Activated T-cell treated with anti-CD3 and anti-CD28 coated beads, Interleukin-2, amount 50 U/mL, for 4 hours (primary cell): ENCODE measurements around the gene EFNB2. TPM values are rescaled to one million over a fixed set of nuclear protein-coding genes. Genes with fewer than 3 reads are reported as not detected.

Experiments used
- ATAC-seq, 2 donors: fragments of 200-7000 bp; cut with Tn5 transposase; one replicate each; pipeline ENCODE4 v1.10.0; 2021
- DNase-seq: peaks from one replicate; pipeline ENCODE4 v3.0.0-alpha.2; 2020
- H3K27me3 Mint-ChIP-seq: one replicate; pipeline ENCODE4 v1.8.0; 2021; ENCODE audit warnings: low read depth, mixed read lengths
- H3K36me3 Mint-ChIP-seq: one replicate; pipeline ENCODE4 v1.8.0; 2022; ENCODE audit warnings: mixed read lengths; ENCODE audit not compliant: insufficient read depth
- H3K4me1 Mint-ChIP-seq: one replicate; pipeline ENCODE4 v1.8.0; 2021; ENCODE audit warnings: low read depth, mixed read lengths
- H3K4me3 Mint-ChIP-seq: one replicate; pipeline ENCODE4 v1.8.0; 2021; ENCODE audit warnings: mild to moderate bottlenecking, moderate library complexity, mixed read lengths
- H3K9me3 Mint-ChIP-seq: one replicate; pipeline ENCODE4 v1.8.0; 2021; ENCODE audit warnings: mixed read lengths
- total RNA-seq, 3 donors: library from RNA; stranded (reverse); gene quantifications; one replicate each; pipeline ENCODE4 v1.2.1, GENCODE V29; 2021

EFNB2 gene
- total RNA-seq, 3 donors from 2014 or later = 0.22 to 0.30 (median 0.29) TPM

GRCh38 chr13:106561551-106562170, 26.2 kb upstream of the EFNB2 start:
- H3K4me3 Mint-ChIP-seq = peak overlapping the region; percentile 31
- DNase-seq = peak; percentile 28
- peaks cover 16% of the 10 kb centered on the region for H3K36me3 Mint-ChIP-seq
- no peaks in the 10 kb centered on the region for H3K27me3 Mint-ChIP-seq
- no peaks in the 10 kb centered on the region for H3K9me3 Mint-ChIP-seq
- H3K4me1 Mint-ChIP-seq = peaks cover 78% of the 10 kb centered on the region
- peak; percentile 81 to 86 for ATAC-seq

- no peaks in the 10 kb centered on the region for H3K9me3 Mint-ChIP-seq
- no peak for DNase-seq
- peak overlapping the region; percentile 31 for H3K4me3 Mint-ChIP-seq
- H3K27me3 Mint-ChIP-seq = no peaks in the 10 kb centered on the region
- peak; percentile 61 to 74 for ATAC-seq
- H3K36me3 Mint-ChIP-seq = peaks cover 22% of the 10 kb centered on the region
- H3K4me1 Mint-ChIP-seq = peaks cover 73% of the 10 kb centered on the region
Observed at GRCh38 chr13:106560821-106561220, 25.4 kb upstream of the EFNB2 start.

GRCh38 chr13:106558527-106558926, 23.1 kb upstream of the EFNB2 start:
- H3K36me3 Mint-ChIP-seq = peaks cover 42% of the 10 kb centered on the region
- ATAC-seq (no peak), DNase-seq (no peak)
- no peak overlapping the region for H3K4me3 Mint-ChIP-seq
- H3K27me3 Mint-ChIP-seq = no peaks in the 10 kb centered on the region
- no peaks in the 10 kb centered on the region for H3K9me3 Mint-ChIP-seq
- H3K4me1 Mint-ChIP-seq = peaks cover 60% of the 10 kb centered on the region

- no peak overlapping the region for H3K4me3 Mint-ChIP-seq
- H3K27me3 Mint-ChIP-seq = no peaks in the 10 kb centered on the region
- peaks cover 50% of the 10 kb centered on the region for H3K4me1 Mint-ChIP-seq
- no peaks in the 10 kb centered on the region for H3K9me3 Mint-ChIP-seq
- peaks cover 58% of the 10 kb centered on the region for H3K36me3 Mint-ChIP-seq
- ATAC-seq = no peak
- no peak for DNase-seq
Observed at GRCh38 chr13:106555631-106556328, 20.3 kb upstream of the EFNB2 start.

- Mint-ChIP-seq H3K4me3 (no peak overlapping the region), H3K27me3 (no peaks in the 10 kb centered on the region), H3K36me3 (peaks cover 57% of the 10 kb centered on the region), H3K9me3 (no peaks in the 10 kb centered on the region), H3K4me1 (peaks cover 41% of the 10 kb centered on the region)
- DNase-seq = no peak
- no peak for ATAC-seq
Observed at GRCh38 chr13:106551751-106552150, 16.3 kb upstream of the EFNB2 start.

- Mint-ChIP-seq H3K9me3 (no peaks in the 10 kb centered on the region), H3K36me3 (peaks cover 57% of the 10 kb centered on the region), H3K27me3 (no peaks in the 10 kb centered on the region), H3K4me1 (peaks cover 39% of the 10 kb centered on the region), H3K4me3 (no peak overlapping the region)
- no peak for ATAC-seq
- DNase-seq = no peak
Observed at GRCh38 chr13:106551350-106551749, 15.9 kb upstream of the EFNB2 start.

- Mint-ChIP-seq H3K9me3 (no peaks in the 10 kb centered on the region), H3K4me3 (no peak overlapping the region), H3K4me1 (peaks cover 36% of the 10 kb centered on the region), H3K36me3 (peaks cover 50% of the 10 kb centered on the region), H3K27me3 (no peaks in the 10 kb centered on the region)
- DNase-seq (no peak), ATAC-seq (no peak)
Observed at GRCh38 chr13:106550570-106551135, 15.2 kb upstream of the EFNB2 start.

GRCh38 chr13:106548064-106548696, 12.7 kb upstream of the EFNB2 start:
- Mint-ChIP-seq H3K36me3 (peaks cover 29% of the 10 kb centered on the region), H3K9me3 (no peaks in the 10 kb centered on the region), H3K4me3 (no peak overlapping the region), H3K27me3 (no peaks in the 10 kb centered on the region), H3K4me1 (peaks cover 28% of the 10 kb centered on the region)
- DNase-seq (no peak), ATAC-seq (no peak)

- H3K4me3 Mint-ChIP-seq = no peak overlapping the region
- H3K4me1 Mint-ChIP-seq = no peaks in the 10 kb centered on the region
Observed at GRCh38 chr13:106541826-106542225, 6.4 kb upstream of the EFNB2 start.

GRCh38 chr13:106540613-106541012, 5.2 kb upstream of the EFNB2 start:
- Mint-ChIP-seq H3K36me3 (peaks cover 6% of the 10 kb centered on the region), H3K9me3 (no peaks in the 10 kb centered on the region), H3K4me1 (peaks cover 4% of the 10 kb centered on the region), H3K4me3 (no peak overlapping the region), H3K27me3 (no peaks in the 10 kb centered on the region)
- DNase-seq (no peak), ATAC-seq (no peak)

More at GRCh38 chr13:106541826-106542225, 6.4 kb upstream of the EFNB2 start:
- no peaks in the 10 kb centered on the region for H3K9me3 Mint-ChIP-seq
- ATAC-seq = no peak
- H3K27me3 Mint-ChIP-seq = no peaks in the 10 kb centered on the region
- no peak for DNase-seq
- peaks cover 6% of the 10 kb centered on the region for H3K36me3 Mint-ChIP-seq

GRCh38 chr13:106537521-106537920, 2.1 kb upstream of the EFNB2 start:
- peaks cover 14% of the 10 kb centered on the region for H3K27me3 Mint-ChIP-seq
- H3K9me3 Mint-ChIP-seq = no peaks in the 10 kb centered on the region
- DNase-seq = no peak
- peaks cover 6% of the 10 kb centered on the region for H3K36me3 Mint-ChIP-seq
- no peak for ATAC-seq
- H3K4me1 Mint-ChIP-seq = peaks cover 18% of the 10 kb centered on the region
- no peak overlapping the region for H3K4me3 Mint-ChIP-seq

GRCh38 chr13:106536244-106537034, 977 bp upstream of the EFNB2 start:
- peaks cover 22% of the 10 kb centered on the region for H3K27me3 Mint-ChIP-seq
- no peaks in the 10 kb centered on the region for H3K9me3 Mint-ChIP-seq
- H3K36me3 Mint-ChIP-seq = peaks cover 5% of the 10 kb centered on the region
- peak; percentile 91 for DNase-seq
- H3K4me1 Mint-ChIP-seq = peaks cover 19% of the 10 kb centered on the region
- ATAC-seq = peak; percentile 38
- peak overlapping the region; percentile 80 for H3K4me3 Mint-ChIP-seq

GRCh38 chr13:106534639-106535551, 567 bp downstream of the EFNB2 start:
- no peaks in the 10 kb centered on the region for H3K9me3 Mint-ChIP-seq
- ATAC-seq (peak; percentile 22 to 25), DNase-seq (peak; percentile 9)
- H3K36me3 Mint-ChIP-seq = no peaks in the 10 kb centered on the region
- peaks cover 33% of the 10 kb centered on the region for H3K27me3 Mint-ChIP-seq
- peak overlapping the region; percentile 80 for H3K4me3 Mint-ChIP-seq
- peaks cover 19% of the 10 kb centered on the region for H3K4me1 Mint-ChIP-seq
